Endothelial cell of umbilical vein (primary cell): ENCODE results near the gene CMIP. TPM values are rescaled to one million over a fixed set of nuclear protein-coding genes. Genes with fewer than 3 reads are reported as not detected.

ENCODE experiments used
- BruUV-seq: library from RNA; stranded (reverse); fragments of 400-500 nt; replicated peaks from 2 replicates; lab custom pipeline; 2021; lab: Mats Ljungman, UMichigan
- CTCF ChIA-PET: fragments of 300-600, 350-600 bp; sonication (Branson Sonifier 250); formaldehyde crosslinking; loops from one replicate; lab custom pipeline; 2021; ENCODE audit warnings: antibody characterized with exemption, inconsistent platforms; lab: Charles Lee
- POLR2A ChIA-PET: fragments of 300-600, 350-600 bp; sonication (Branson Sonifier 250); formaldehyde crosslinking; loops from one replicate; lab custom pipeline; 2021; ENCODE audit warnings: antibody characterized with exemption, inconsistent platforms; lab: Charles Lee
- DNase-seq: peaks from one replicate; pipeline ENCODE4 v3.0.0-alpha.2; 2011; ENCODE audit warnings: low read depth, low spot score
- FAIRE-seq: peaks from 2 replicates; lab custom pipeline; 2011; peaks lifted over from hg19 to GRCh38; lab: Jason Lieb, UNC
- H2AFZ ChIP-seq: 2 replicates; pipeline ENCODE4 v1.6.0; 2012; ENCODE audit warnings: low read depth, low read length, control low read depth, inconsistent platforms
- H3K27ac ChIP-seq: 2 replicates; pipeline ENCODE4 v1.5.1; 2011; ENCODE audit warnings: low read depth, mild to moderate bottlenecking, control low read depth, low read length, moderate library complexity; ENCODE audit not compliant: insufficient read depth
- H3K27me3 ChIP-seq, 2 experiments: 2 replicates each; pipeline versions ENCODE4 v1.6.0 to v1.6.1; 2011; ENCODE audit warnings: low read length in 2 of 2, mixed read lengths in 1 of 2; ENCODE audit not compliant: control insufficient read depth in 2 of 2, insufficient read depth in 2 of 2
- H3K36me3 ChIP-seq, 2 experiments: 2 replicates in 1 of 2; 3 replicates in 1 of 2; pipeline ENCODE4 v1.5.1; 2011; ENCODE audit warnings: low read length in 2 of 2, mild to moderate bottlenecking in 1 of 2, moderate library complexity in 1 of 2; ENCODE audit not compliant: control insufficient read depth in 2 of 2, insufficient read depth in 2 of 2; ENCODE audit errors: extremely low read depth in 1 of 2
- H3K4me1 ChIP-seq: 3 replicates; pipeline ENCODE4 v1.5.1; 2011; ENCODE audit warnings: mild to moderate bottlenecking, low read length; ENCODE audit not compliant: control insufficient read depth, insufficient read depth; ENCODE audit errors: extremely low read depth
- H3K4me2 ChIP-seq: 2 replicates; pipeline ENCODE4 v1.6.1; 2011; ENCODE audit warnings: low read length, control low read depth, mixed read lengths; ENCODE audit not compliant: insufficient read depth
- H3K4me3 ChIP-seq, 3 experiments: fragments of 200-600 bp in 1 of 3; sonication (generic), shearing (Covaris generic) in 1 of 3; replicated peaks in 1 of 3; 2 replicates each; pipeline ENCODE4 v1.5.1; 2011 to 2016; ENCODE audit warnings: control low read depth in 3 of 3, low read length in 3 of 3, mild to moderate bottlenecking in 2 of 3, inconsistent platforms in 1 of 3, low read depth in 1 of 3, moderate library complexity in 1 of 3; ENCODE audit not compliant: insufficient read depth in 1 of 3
- H3K79me2 ChIP-seq: 2 replicates; pipeline ENCODE4 v1.6.0; 2012; ENCODE audit warnings: low read length, inconsistent platforms; ENCODE audit not compliant: control insufficient read depth, insufficient read depth
- H3K9ac ChIP-seq: replicated peaks from 2 replicates; pipeline ENCODE3; 2011; ENCODE audit warnings: low read length, control low read depth; ENCODE audit not compliant: insufficient read depth; ENCODE audit errors: extremely low read depth
- H3K9me1 ChIP-seq: replicated peaks from 3 replicates; pipeline ENCODE4 v1.6.0; 2011; ENCODE audit warnings: mild to moderate bottlenecking, low read length; ENCODE audit not compliant: control insufficient read depth, insufficient read depth; ENCODE audit errors: extremely low read depth
- H3K9me3 ChIP-seq: replicated peaks from 2 replicates; pipeline ENCODE4 v1.5.1; 2012; ENCODE audit warnings: low read length, inconsistent platforms; ENCODE audit not compliant: control insufficient read depth, insufficient read depth
- H4K20me1 ChIP-seq: replicated peaks from 2 replicates; pipeline ENCODE3; 2011; ENCODE audit warnings: mild to moderate bottlenecking, low read length; ENCODE audit not compliant: control insufficient read depth, insufficient read depth; ENCODE audit errors: extremely low read depth
- CTCF ChIP-seq, 2 donors: IDR thresholded peaks; 1 replicate in 1 of 2; 2 replicates in 1 of 2; pipeline ENCODE4 v1.5.1; 2011; ENCODE audit warnings: low read length in 2 of 2, mild to moderate bottlenecking in 2 of 2, moderate library complexity in 2 of 2, control low read depth in 1 of 2, inconsistent platforms in 1 of 2, low read depth in 1 of 2; ENCODE audit not compliant: insufficient read depth in 1 of 2; ENCODE audit errors: extremely low read depth in 1 of 2
- EZH2 ChIP-seq: IDR thresholded peaks from 2 replicates; pipeline ENCODE4 v1.6.1; 2012; ENCODE audit warnings: borderline replicate concordance, low read depth, mild to moderate bottlenecking, moderate library complexity, low read length, inconsistent platforms; ENCODE audit not compliant: severe bottlenecking
- FOS ChIP-seq: IDR thresholded peaks from 2 replicates; pipeline ENCODE4 v1.6.1; 2011; ENCODE audit warnings: mild to moderate bottlenecking, low read length, moderate library complexity, borderline replicate concordance; ENCODE audit not compliant: insufficient read depth
- GATA2 ChIP-seq: IDR thresholded peaks from 2 replicates; pipeline ENCODE4 v1.7.0; 2011; ENCODE audit warnings: low read depth, mild to moderate bottlenecking, moderate library complexity, mixed read lengths, low read length; ENCODE audit not compliant: insufficient read length, insufficient read depth
- JUN ChIP-seq: IDR thresholded peaks from 2 replicates; pipeline ENCODE4 v1.6.1; 2011; ENCODE audit warnings: borderline replicate concordance, low read depth; ENCODE audit not compliant: insufficient read length, insufficient read depth
- MAX ChIP-seq: IDR thresholded peaks from 2 replicates; pipeline ENCODE4 v1.6.1; 2011; ENCODE audit not compliant: insufficient read depth, insufficient read length
- MYC ChIP-seq: IDR thresholded peaks from one replicate; pipeline ENCODE4 v1.6.1; 2011; ENCODE audit warnings: mild to moderate bottlenecking, low read depth, low read length
- POLR2A ChIP-seq: IDR thresholded peaks from 2 replicates; pipeline ENCODE4 v1.6.1; 2012; ENCODE audit warnings: low read depth, mild to moderate bottlenecking, control low read depth, low read length
- POLR2AphosphoS5 ChIP-seq: IDR thresholded peaks from 2 replicates; pipeline ENCODE4 v1.6.1; 2012; ENCODE audit warnings: low read depth, mild to moderate bottlenecking, control low read depth, low read length, moderate library complexity; ENCODE audit not compliant: insufficient read depth
- dilution Hi-C: fragments of 300-500 bp; cut with MboI; formaldehyde crosslinking; loops from one replicate; pipeline ENCODE4 v1.15.0; 2019; ENCODE audit warnings: low sequenced_read_pairs; ENCODE audit not compliant: extremely low pct_ligation_motif_present
- intact Hi-C: fragments of 100-400 bp; cut with micrococcal nuclease; formaldehyde crosslinking; loops from one replicate; pipeline ENCODE4 v1.10.0; 2022
- polyA plus RNA-seq, 4 experiments: library from polyadenylated mRNA; depleted of rRNA in 3 of 4; stranded (reverse) in 3 of 4; unstranded in 1 of 4; fragments of >200 nt; gene quantifications; 2 replicates each; pipeline versions ENCODE4 v1.2.1 to v1.2.3, GENCODE V29; 2011 to 2012; ENCODE audit warnings: missing spikeins in 1 of 4
- total RNA-seq: library from RNA; stranded (reverse); gene quantifications from 2 replicates; pipeline ENCODE4 v1.2.3, GENCODE V29; 2021

The CMIP gene
- total and polyA plus RNA-seq, 2 donors (not counting 3 experiments of a cell fraction or from before 2014, with no cell fraction given): 29.0 to 101 TPM

- intact Hi-C loops: no loop called here
- Histone ChIP-seq H4K20me1 (no peaks in the 10 kb centered on the region), H3K9ac (no peak overlapping the region)
Observed at GRCh38 chr16:81642107-81642436, 197.5 kb downstream of the CMIP start.

More at GRCh38 chr16:81642107-81642436, 197.5 kb downstream of the CMIP start:
- no peak for FAIRE-seq
- DNase-seq: no peak
- dilution Hi-C loops: no loop called here
- peaks cover 0 to 18% of the 10 kb centered on the region in 2 experiments for H3K36me3 ChIP-seq
- H3K9me1 ChIP-seq: no peaks in the 10 kb centered on the region
- H3K4me2 ChIP-seq: no peak overlapping the region
- H3K9me3 ChIP-seq: no peaks in the 10 kb centered on the region
- no peak for TF ChIP-seq GATA2
- no peak for TF ChIP-seq MYC
- no peak for TF ChIP-seq MAX
- TF ChIP-seq JUN: no peak
- no peak for TF ChIP-seq FOS
- TF ChIP-seq POLR2A: no peak
- no peak for TF ChIP-seq EZH2
- no peak for TF ChIP-seq CTCF (IDR thresholded peaks at IDR 0.05; ENCODE audit: extremely low read depth in 1 of 2, insufficient read depth in 1 of 2, low read depth in 1 of 2, low read length in 2 of 2)
- TF ChIP-seq POLR2AphosphoS5: no peak
- CTCF ChIA-PET: no interaction called here
- no peaks in the 10 kb centered on the region for H3K4me1 ChIP-seq
- no TSS peak for BruUV-seq
- H3K4me3 ChIP-seq: no peak overlapping the region
- no peaks in the 10 kb centered on the region for H3K27me3 ChIP-seq
- no peak overlapping the region for H2AFZ ChIP-seq
- H3K79me2 ChIP-seq: peaks cover 2% of the 10 kb centered on the region
- POLR2A ChIA-PET: no interaction called here
- no peak overlapping the region for H3K27ac ChIP-seq
